PFSK-1 (cell line): Measurements from ENCODE around the gene PEX10.

Experiments
- POLR2AphosphoS5 ChIP-seq: IDR thresholded peaks from 2 replicates; pipeline ENCODE4 v1.6.1; 2012; ENCODE audit warnings: low read depth, mild to moderate bottlenecking, control low read depth, low read length, moderate library complexity
- REST ChIP-seq, 2 experiments: IDR thresholded peaks; 2 replicates each; pipeline versions ENCODE4 v1.6.1 to v1.8.0; 2011 to 2012; ENCODE audit warnings: low read depth in 2 of 2, low read length in 2 of 2, control low read depth in 1 of 2, inconsistent platforms in 1 of 2, mild to moderate bottlenecking in 1 of 2, moderate library complexity in 1 of 2; ENCODE audit not compliant: insufficient read depth in 1 of 2
- SIN3A ChIP-seq: IDR thresholded peaks from 2 replicates; pipeline ENCODE4 v1.6.1; 2012; ENCODE audit warnings: mild to moderate bottlenecking, low read length, moderate library complexity, borderline replicate concordance; ENCODE audit not compliant: insufficient read depth

GRCh38 chr1:2452932-2453315, 40.6 kb upstream of the PEX10 start:
- TF ChIP-seq REST (IDR thresholded peaks at IDR 0.05; ENCODE audit: insufficient read depth in 1 of 2, low read depth in 2 of 2, low read length in 2 of 2) = no peak
- no peak for TF ChIP-seq POLR2AphosphoS5
- TF ChIP-seq SIN3A = no peak
